Mammary epithelial cell (primary cell): ENCODE measurements around the gene MBIP.

Source experiments
- CTCF ChIP-seq, 2 donors: IDR thresholded peaks in 1 of 2; conservative IDR thresholded peaks in 1 of 2; 2 replicates each; pipeline ENCODE4 v1.5.1; 2011 to 2012; ENCODE audit warnings: inconsistent platforms in 2 of 2, low read length in 2 of 2, mild to moderate bottlenecking in 2 of 2, control low read depth in 1 of 2, low read depth in 1 of 2; ENCODE audit not compliant: insufficient read depth in 1 of 2; ENCODE audit errors: extremely low read depth in 1 of 2
- EZH2 ChIP-seq: IDR thresholded peaks from 2 replicates; pipeline ENCODE4 v1.6.1; 2012; ENCODE audit warnings: low read length, inconsistent platforms, borderline replicate concordance

DNA sequence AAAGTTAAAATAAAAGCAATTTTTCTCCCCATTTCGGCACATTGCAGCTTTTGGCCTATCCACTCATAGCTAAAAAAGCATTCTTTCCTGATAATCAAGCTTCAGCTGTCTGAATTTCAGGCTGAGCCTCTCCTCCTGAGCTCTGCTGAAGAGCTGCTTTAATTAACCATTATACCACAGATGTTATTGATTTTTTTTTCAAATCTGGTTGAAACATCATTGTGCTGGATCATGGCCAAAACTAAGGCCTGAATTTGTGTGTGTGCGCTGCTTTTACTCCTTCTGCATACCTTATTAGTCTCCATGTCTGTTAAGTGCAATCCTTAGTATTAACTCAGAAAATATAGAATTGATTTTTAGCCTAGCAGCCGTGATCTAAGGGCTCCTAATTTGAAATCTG lies 52.3 kb downstream of the MBIP start:
- TF ChIP-seq CTCF (conservative IDR thresholded peaks at IDR 0.05 in 1 of 2, IDR thresholded peaks at IDR 0.05 in 1 of 2; ENCODE audit: extremely low read depth in 1 of 2, insufficient read depth in 1 of 2, low read depth in 1 of 2, low read length in 2 of 2) = no peak
- TF ChIP-seq EZH2 = no peak
